GM12891 (cell line): ENCODE results near the gene RBMS3.

Experiments
- POLR2A ChIP-seq: IDR thresholded peaks from 2 replicates; pipeline ENCODE4 v1.6.1; 2011; ENCODE audit warnings: low read depth, low read length, control low read depth
- POLR2AphosphoS5 ChIP-seq: IDR thresholded peaks from 2 replicates; pipeline ENCODE4 v1.6.1; 2011; ENCODE audit warnings: low read depth, low read length, control low read depth
- TAF1 ChIP-seq: IDR thresholded peaks from 2 replicates; pipeline ENCODE4 v1.6.1; 2011; ENCODE audit warnings: low read depth, low read length, control low read depth

DNA sequence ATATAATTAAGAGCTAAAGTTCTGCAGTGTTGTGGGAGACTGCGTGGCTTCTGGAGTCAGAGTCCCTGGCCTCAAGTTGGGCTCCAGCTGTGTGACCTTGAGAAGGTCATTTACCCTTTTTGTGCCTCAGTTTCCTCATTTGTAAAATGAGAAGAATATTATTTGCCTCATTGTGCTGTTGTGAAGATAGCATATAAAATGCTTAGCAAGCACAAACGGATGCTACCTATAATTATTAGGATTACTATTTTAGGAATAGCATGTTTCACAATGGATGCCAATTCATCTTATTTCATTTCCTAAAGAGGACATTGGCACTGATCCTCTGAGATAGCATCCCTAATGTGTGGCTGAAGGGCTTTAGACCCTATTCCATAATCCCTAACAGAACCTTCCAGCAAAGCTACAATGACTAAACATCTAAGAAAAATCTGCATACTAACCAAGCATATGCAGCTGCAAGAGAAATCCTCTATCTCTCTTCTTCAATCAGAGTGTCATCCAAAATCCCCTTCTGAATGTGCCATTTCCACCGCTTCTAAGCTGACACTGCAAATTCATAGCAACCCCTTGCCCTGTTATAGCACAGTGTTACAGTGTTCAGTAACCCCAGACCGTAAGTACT lies 148.3 kb downstream of the RBMS3 start:
- TF ChIP-seq POLR2A (no peak), POLR2AphosphoS5 (no peak), TAF1 (no peak)
